HEK293 (cell line): Measurements from ENCODE around the gene PTRHD1.

Source experiments
- YY1 ChIP-seq: fragments of 450-650 bp; formaldehyde crosslinking; IDR thresholded peaks from 2 replicates; pipeline ENCODE4 v1.5.1; 2018; ENCODE audit warnings: missing biosample characterization, missing genetic modification characterization
- ZNF175 ChIP-seq: fragments of 450-650 bp; formaldehyde crosslinking; IDR thresholded peaks from 2 replicates; pipeline ENCODE4 v1.5.1; 2016; ENCODE audit warnings: missing biosample characterization, missing genetic modification characterization
- ZNF24 ChIP-seq: fragments of 450-650 bp; formaldehyde crosslinking; IDR thresholded peaks from 2 replicates; pipeline ENCODE4 v1.5.1; 2016; ENCODE audit warnings: missing biosample characterization, missing genetic modification characterization
- ZNF433 ChIP-seq: fragments of 450-650 bp; formaldehyde crosslinking; IDR thresholded peaks from 2 replicates; pipeline ENCODE4 v1.5.1; 2016; ENCODE audit warnings: missing biosample characterization, missing genetic modification characterization, low read depth
- ZNF777 ChIP-seq: fragments of 450-650 bp; formaldehyde crosslinking; IDR thresholded peaks from 2 replicates; pipeline ENCODE4 v1.5.1; 2017; ENCODE audit warnings: missing biosample characterization, missing genetic modification characterization, borderline replicate concordance
- TF ChIP-seq, protein P1 (sequence below): fragments of 450-650 bp; formaldehyde crosslinking; IDR thresholded peaks from 2 replicates; pipeline ENCODE4 v1.5.1; 2016; ENCODE audit warnings: missing biosample characterization, missing genetic modification characterization
- TF ChIP-seq, protein P2 (sequence below): fragments of 450-650 bp; formaldehyde crosslinking; IDR thresholded peaks from 2 replicates; pipeline ENCODE4 v1.5.1; 2016; ENCODE audit warnings: missing biosample characterization, missing genetic modification characterization
- TF ChIP-seq, protein P3 (sequence below): fragments of 450-650 bp; formaldehyde crosslinking; IDR thresholded peaks from 2 replicates; pipeline ENCODE4 v1.5.1; 2016; ENCODE audit warnings: missing biosample characterization, missing genetic modification characterization, borderline replicate concordance

DNA sequence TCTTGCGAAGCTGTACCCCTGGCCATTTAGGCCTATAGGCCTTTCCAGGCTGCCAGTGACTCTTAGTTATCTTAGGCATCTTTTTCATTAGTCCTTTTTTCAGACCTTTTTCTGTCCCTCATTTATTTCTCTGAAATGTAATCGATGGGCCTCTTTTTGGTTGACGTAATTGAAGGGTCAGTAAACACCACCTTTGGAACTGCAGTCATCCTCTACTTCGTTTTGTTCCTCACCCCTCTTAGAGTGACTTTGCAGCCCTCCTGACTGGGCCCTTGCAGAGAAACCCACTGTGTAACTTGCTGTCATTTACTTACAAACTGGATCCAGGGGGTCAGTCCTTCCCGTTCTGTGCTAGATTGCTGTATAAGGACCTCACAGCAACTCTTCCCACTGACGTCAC lies 23.2 kb upstream of the PTRHD1 start:
- no peak for TF ChIP-seq ZNF175
- no peak for TF ChIP-seq ZNF24 (tag by site-specific recombination)
- no peak for TF ChIP-seq ZNF777 (tag by site-specific recombination)
- no peak for TF ChIP-seq YY1 (tag by site-specific recombination)
- TF ChIP-seq, protein P1, sequence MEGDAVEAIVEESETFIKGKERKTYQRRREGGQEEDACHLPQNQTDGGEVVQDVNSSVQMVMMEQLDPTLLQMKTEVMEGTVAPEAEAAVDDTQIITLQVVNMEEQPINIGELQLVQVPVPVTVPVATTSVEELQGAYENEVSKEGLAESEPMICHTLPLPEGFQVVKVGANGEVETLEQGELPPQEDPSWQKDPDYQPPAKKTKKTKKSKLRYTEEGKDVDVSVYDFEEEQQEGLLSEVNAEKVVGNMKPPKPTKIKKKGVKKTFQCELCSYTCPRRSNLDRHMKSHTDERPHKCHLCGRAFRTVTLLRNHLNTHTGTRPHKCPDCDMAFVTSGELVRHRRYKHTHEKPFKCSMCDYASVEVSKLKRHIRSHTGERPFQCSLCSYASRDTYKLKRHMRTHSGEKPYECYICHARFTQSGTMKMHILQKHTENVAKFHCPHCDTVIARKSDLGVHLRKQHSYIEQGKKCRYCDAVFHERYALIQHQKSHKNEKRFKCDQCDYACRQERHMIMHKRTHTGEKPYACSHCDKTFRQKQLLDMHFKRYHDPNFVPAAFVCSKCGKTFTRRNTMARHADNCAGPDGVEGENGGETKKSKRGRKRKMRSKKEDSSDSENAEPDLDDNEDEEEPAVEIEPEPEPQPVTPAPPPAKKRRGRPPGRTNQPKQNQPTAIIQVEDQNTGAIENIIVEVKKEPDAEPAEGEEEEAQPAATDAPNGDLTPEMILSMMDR: no peak
- TF ChIP-seq ZNF433 (tag by site-specific recombination): no peak
- TF ChIP-seq, protein P2, sequence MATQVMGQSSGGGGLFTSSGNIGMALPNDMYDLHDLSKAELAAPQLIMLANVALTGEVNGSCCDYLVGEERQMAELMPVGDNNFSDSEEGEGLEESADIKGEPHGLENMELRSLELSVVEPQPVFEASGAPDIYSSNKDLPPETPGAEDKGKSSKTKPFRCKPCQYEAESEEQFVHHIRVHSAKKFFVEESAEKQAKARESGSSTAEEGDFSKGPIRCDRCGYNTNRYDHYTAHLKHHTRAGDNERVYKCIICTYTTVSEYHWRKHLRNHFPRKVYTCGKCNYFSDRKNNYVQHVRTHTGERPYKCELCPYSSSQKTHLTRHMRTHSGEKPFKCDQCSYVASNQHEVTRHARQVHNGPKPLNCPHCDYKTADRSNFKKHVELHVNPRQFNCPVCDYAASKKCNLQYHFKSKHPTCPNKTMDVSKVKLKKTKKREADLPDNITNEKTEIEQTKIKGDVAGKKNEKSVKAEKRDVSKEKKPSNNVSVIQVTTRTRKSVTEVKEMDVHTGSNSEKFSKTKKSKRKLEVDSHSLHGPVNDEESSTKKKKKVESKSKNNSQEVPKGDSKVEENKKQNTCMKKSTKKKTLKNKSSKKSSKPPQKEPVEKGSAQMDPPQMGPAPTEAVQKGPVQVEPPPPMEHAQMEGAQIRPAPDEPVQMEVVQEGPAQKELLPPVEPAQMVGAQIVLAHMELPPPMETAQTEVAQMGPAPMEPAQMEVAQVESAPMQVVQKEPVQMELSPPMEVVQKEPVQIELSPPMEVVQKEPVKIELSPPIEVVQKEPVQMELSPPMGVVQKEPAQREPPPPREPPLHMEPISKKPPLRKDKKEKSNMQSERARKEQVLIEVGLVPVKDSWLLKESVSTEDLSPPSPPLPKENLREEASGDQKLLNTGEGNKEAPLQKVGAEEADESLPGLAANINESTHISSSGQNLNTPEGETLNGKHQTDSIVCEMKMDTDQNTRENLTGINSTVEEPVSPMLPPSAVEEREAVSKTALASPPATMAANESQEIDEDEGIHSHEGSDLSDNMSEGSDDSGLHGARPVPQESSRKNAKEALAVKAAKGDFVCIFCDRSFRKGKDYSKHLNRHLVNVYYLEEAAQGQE (tag by site-specific recombination): no peak
- TF ChIP-seq, protein P3, sequence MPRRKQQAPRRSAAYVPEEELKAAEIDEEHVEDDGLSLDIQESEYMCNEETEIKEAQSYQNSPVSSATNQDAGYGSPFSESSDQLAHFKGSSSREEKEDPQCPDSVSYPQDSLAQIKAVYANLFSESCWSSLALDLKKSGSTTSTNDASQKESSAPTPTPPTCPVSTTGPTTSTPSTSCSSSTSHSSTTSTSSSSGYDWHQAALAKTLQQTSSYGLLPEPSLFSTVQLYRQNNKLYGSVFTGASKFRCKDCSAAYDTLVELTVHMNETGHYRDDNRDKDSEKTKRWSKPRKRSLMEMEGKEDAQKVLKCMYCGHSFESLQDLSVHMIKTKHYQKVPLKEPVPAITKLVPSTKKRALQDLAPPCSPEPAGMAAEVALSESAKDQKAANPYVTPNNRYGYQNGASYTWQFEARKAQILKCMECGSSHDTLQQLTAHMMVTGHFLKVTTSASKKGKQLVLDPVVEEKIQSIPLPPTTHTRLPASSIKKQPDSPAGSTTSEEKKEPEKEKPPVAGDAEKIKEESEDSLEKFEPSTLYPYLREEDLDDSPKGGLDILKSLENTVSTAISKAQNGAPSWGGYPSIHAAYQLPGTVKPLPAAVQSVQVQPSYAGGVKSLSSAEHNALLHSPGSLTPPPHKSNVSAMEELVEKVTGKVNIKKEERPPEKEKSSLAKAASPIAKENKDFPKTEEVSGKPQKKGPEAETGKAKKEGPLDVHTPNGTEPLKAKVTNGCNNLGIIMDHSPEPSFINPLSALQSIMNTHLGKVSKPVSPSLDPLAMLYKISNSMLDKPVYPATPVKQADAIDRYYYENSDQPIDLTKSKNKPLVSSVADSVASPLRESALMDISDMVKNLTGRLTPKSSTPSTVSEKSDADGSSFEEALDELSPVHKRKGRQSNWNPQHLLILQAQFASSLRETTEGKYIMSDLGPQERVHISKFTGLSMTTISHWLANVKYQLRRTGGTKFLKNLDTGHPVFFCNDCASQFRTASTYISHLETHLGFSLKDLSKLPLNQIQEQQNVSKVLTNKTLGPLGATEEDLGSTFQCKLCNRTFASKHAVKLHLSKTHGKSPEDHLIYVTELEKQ (tag by site-specific recombination): no peak
